Activated CD4-positive, alpha-beta memory T cell treated with anti-CD3 and anti-CD28 coated beads for 36 hours (primary cell): ENCODE measurements around the gene ADM2. TPM values are rescaled to one million over a fixed set of nuclear protein-coding genes. Genes with fewer than 3 reads are reported as not detected.

ENCODE experiments used
- CTCF ChIA-PET: fragments of 350-600 bp; sonication (Branson Sonifier 250); formaldehyde crosslinking; loops from one replicate; lab custom pipeline; 2021; ENCODE audit warnings: antibody characterized with exemption, inconsistent platforms; lab: Charles Lee
- POLR2A ChIA-PET: fragments of 350-600 bp; sonication (Branson Sonifier 250); formaldehyde crosslinking; loops from one replicate; lab custom pipeline; 2021; ENCODE audit warnings: antibody characterized with exemption; lab: Charles Lee
- DNase-seq: peaks from one replicate; pipeline ENCODE4 v3.0.0-alpha.2; 2020
- H3K27ac Mint-ChIP-seq: one replicate; pipeline ENCODE4 v1.8.0; 2021; ENCODE audit warnings: mixed read lengths
- H3K27me3 Mint-ChIP-seq: one replicate; pipeline ENCODE4 v1.8.0; 2021; ENCODE audit warnings: mixed read lengths
- H3K36me3 Mint-ChIP-seq: one replicate; pipeline ENCODE4 v1.8.0; 2021; ENCODE audit warnings: mixed read lengths
- H3K4me1 Mint-ChIP-seq: one replicate; pipeline ENCODE4 v1.8.0; 2021; ENCODE audit warnings: low read depth, mixed read lengths
- H3K4me3 Mint-ChIP-seq: one replicate; pipeline ENCODE4 v1.8.0; 2021; ENCODE audit warnings: mild to moderate bottlenecking, mixed read lengths
- H3K9me3 Mint-ChIP-seq: one replicate; pipeline ENCODE4 v1.8.0; 2021; ENCODE audit warnings: mixed read lengths
- intact Hi-C: fragments of 100-400 bp; cut with micrococcal nuclease; formaldehyde crosslinking; loops from one replicate; pipeline ENCODE4 v1.15.1; 2023
- total RNA-seq, 2 experiments: library from RNA; stranded (reverse); gene quantifications; one replicate each; pipeline ENCODE4 v1.2.3, GENCODE V29; 2021

Gene ADM2
- total RNA-seq, 2 experiments from 2014 or later = 7.3 to 7.4 TPM

- Mint-ChIP-seq H3K27ac (no peak overlapping the region), H3K4me1 (no peaks in the 10 kb centered on the region), H3K9me3 (no peaks in the 10 kb centered on the region), H3K36me3 (peaks cover 8% of the 10 kb centered on the region), H3K27me3 (no peaks in the 10 kb centered on the region), H3K4me3 (no peak overlapping the region)
- intact Hi-C loops = no loop called here
- no peak for DNase-seq
- ChIA-PET POLR2A (interaction anchor here (1.3 kb wide), 1 partner anchor 47 kb away, joined by 3 read pairs; the partner anchor contains the start of gene MIOX), CTCF (no interaction called here)
Observed at GRCh38 chr22:50439314-50439870, 42.0 kb upstream of the ADM2 start.

- peaks cover 8% of the 10 kb centered on the region for H3K36me3 Mint-ChIP-seq
- H3K9me3 Mint-ChIP-seq = no peaks in the 10 kb centered on the region
- POLR2A ChIA-PET = interaction anchor here (1.3 kb wide), 1 partner anchor 46 kb away, joined by 3 read pairs; the partner anchor contains the start of gene MIOX
- no peak for DNase-seq
- H3K4me1 Mint-ChIP-seq = no peaks in the 10 kb centered on the region
- H3K27me3 Mint-ChIP-seq = no peaks in the 10 kb centered on the region
- intact Hi-C loops = no loop called here
- CTCF ChIA-PET = interaction anchor here (1.1 kb wide), 1 partner anchor 58 kb away, joined by 4 read pairs; no protein-coding TSS in a partner anchor
- no peak overlapping the region for H3K27ac Mint-ChIP-seq
- H3K4me3 Mint-ChIP-seq = no peak overlapping the region
Observed at GRCh38 chr22:50439871-50440331, 41.4 kb upstream of the ADM2 start.

- ChIA-PET POLR2A (interaction anchor here (1.3 kb wide), 1 partner anchor 46 kb away, joined by 3 read pairs; the partner anchor contains the start of gene MIOX), CTCF (interaction anchor here (1.1 kb wide), 1 partner anchor 57 kb away, joined by 4 read pairs; no protein-coding TSS in a partner anchor)
- intact Hi-C loops = no loop called here
- Mint-ChIP-seq H3K4me3 (no peak overlapping the region), H3K9me3 (no peaks in the 10 kb centered on the region), H3K4me1 (peaks cover 7% of the 10 kb centered on the region), H3K27ac (no peak overlapping the region), H3K36me3 (peaks cover 11% of the 10 kb centered on the region), H3K27me3 (no peaks in the 10 kb centered on the region)
- no peak for DNase-seq
Observed at GRCh38 chr22:50440544-50441249, 40.6 kb upstream of the ADM2 start.

- no peak overlapping the region for H3K27ac Mint-ChIP-seq
- no peak overlapping the region for H3K4me3 Mint-ChIP-seq
- DNase-seq = no peak
- peaks cover 10% of the 10 kb centered on the region for H3K4me1 Mint-ChIP-seq
- no peaks in the 10 kb centered on the region for H3K27me3 Mint-ChIP-seq
- CTCF ChIA-PET = interaction anchor here (0.8 kb wide), 1 partner anchor 56 kb away, joined by 3 read pairs; no protein-coding TSS in a partner anchor
- POLR2A ChIA-PET = interaction anchor here (0.6 kb wide), 1 partner anchor 84 kb away, joined by 3 read pairs; the partner anchor contains the start of gene SCO2
- intact Hi-C loops = no loop called here
- H3K9me3 Mint-ChIP-seq = no peaks in the 10 kb centered on the region
- H3K36me3 Mint-ChIP-seq = peaks cover 13% of the 10 kb centered on the region
Observed at GRCh38 chr22:50441428-50441993, 39.8 kb upstream of the ADM2 start.

- H3K4me1 Mint-ChIP-seq = peaks cover 10% of the 10 kb centered on the region
- H3K27me3 Mint-ChIP-seq = no peaks in the 10 kb centered on the region
- intact Hi-C loops = no loop called here
- H3K9me3 Mint-ChIP-seq = no peaks in the 10 kb centered on the region
- no peak overlapping the region for H3K4me3 Mint-ChIP-seq
- CTCF ChIA-PET = no interaction called here
- DNase-seq = no peak
- POLR2A ChIA-PET = no interaction called here
- H3K27ac Mint-ChIP-seq = peak overlapping the region; percentile 67
- peaks cover 17% of the 10 kb centered on the region for H3K36me3 Mint-ChIP-seq
Observed at GRCh38 chr22:50443197-50443596, 38.1 kb upstream of the ADM2 start.

- Mint-ChIP-seq H3K9me3 (no peaks in the 10 kb centered on the region), H3K27me3 (no peaks in the 10 kb centered on the region), H3K4me1 (peaks cover 10% of the 10 kb centered on the region), H3K36me3 (peaks cover 22% of the 10 kb centered on the region), H3K4me3 (no peak overlapping the region), H3K27ac (no peak overlapping the region)
- ChIA-PET POLR2A (interaction anchor here (1.1 to 1.6 kb wide), 2 partner anchors 10 to 81 kb away, joined by 3 to 6 read pairs; no protein-coding TSS in a partner anchor), CTCF (interaction anchor here (1.0 kb wide), 1 partner anchor 54 kb away, joined by 5 read pairs; no protein-coding TSS in a partner anchor)
- intact Hi-C loops = no loop called here
- DNase-seq = no peak
Observed at GRCh38 chr22:50443801-50444625, 37.3 kb upstream of the ADM2 start.

- H3K27me3 Mint-ChIP-seq = no peaks in the 10 kb centered on the region
- CTCF ChIA-PET = interaction anchor here (0.5 to 1.0 kb wide), 3 partner anchors 53 to 248 kb away, joined by 3 to 5 read pairs (median 3); no protein-coding TSS in a partner anchor
- no peaks in the 10 kb centered on the region for H3K9me3 Mint-ChIP-seq
- no peak for DNase-seq
- H3K4me3 Mint-ChIP-seq = no peak overlapping the region
- H3K27ac Mint-ChIP-seq = peak overlapping the region; percentile 64
- H3K36me3 Mint-ChIP-seq = peaks cover 23% of the 10 kb centered on the region
- peaks cover 10% of the 10 kb centered on the region for H3K4me1 Mint-ChIP-seq
- intact Hi-C loops = no loop called here
- POLR2A ChIA-PET = interaction anchor here (0.9 to 1.6 kb wide), 3 partner anchors 9 to 81 kb away, joined by 3 to 6 read pairs (median 4); no protein-coding TSS in a partner anchor
Observed at GRCh38 chr22:50444663-50445062, 36.7 kb upstream of the ADM2 start.

- Mint-ChIP-seq H3K36me3 (peaks cover 27% of the 10 kb centered on the region), H3K4me1 (peaks cover 10% of the 10 kb centered on the region), H3K27ac (peak overlapping the region; percentile 64), H3K9me3 (no peaks in the 10 kb centered on the region), H3K27me3 (no peaks in the 10 kb centered on the region), H3K4me3 (no peak overlapping the region)
- ChIA-PET CTCF (interaction anchor here (0.5 to 0.8 kb wide), 2 partner anchors 53 to 247 kb away, joined by 3 read pairs; no protein-coding TSS in a partner anchor), POLR2A (interaction anchor here (0.9 to 1.6 kb wide), 3 partner anchors 8 to 81 kb away, joined by 3 to 6 read pairs (median 4); no protein-coding TSS in a partner anchor)
- intact Hi-C loops = no loop called here
- no peak for DNase-seq
Observed at GRCh38 chr22:50445071-50445879, 36.1 kb upstream of the ADM2 start.

- no peaks in the 10 kb centered on the region for H3K27me3 Mint-ChIP-seq
- peaks cover 10% of the 10 kb centered on the region for H3K4me1 Mint-ChIP-seq
- peaks cover 30% of the 10 kb centered on the region for H3K36me3 Mint-ChIP-seq
- no peak overlapping the region for H3K4me3 Mint-ChIP-seq
- peak overlapping the region; percentile 29 for H3K27ac Mint-ChIP-seq
- no peak for DNase-seq
- CTCF ChIA-PET = interaction anchor here (0.6 kb wide), 1 partner anchor 52 kb away, joined by 4 read pairs; no protein-coding TSS in a partner anchor
- no peaks in the 10 kb centered on the region for H3K9me3 Mint-ChIP-seq
- intact Hi-C loops = no loop called here
- POLR2A ChIA-PET = no interaction called here
Observed at GRCh38 chr22:50445880-50446707, 35.2 kb upstream of the ADM2 start.
